CD14-positive monocyte (primary cell): ENCODE results near the gene MACO1. TPM values are rescaled to one million over a fixed set of nuclear protein-coding genes. Genes with fewer than 3 reads are reported as not detected.

ENCODE experiments used
- DNase-seq, 3 donors: peaks; one replicate each; pipeline ENCODE4 v3.0.0-alpha.2; 2011 to 2022
- H2AFZ ChIP-seq: 2 replicates; pipeline ENCODE4 v1.6.0; 2012; ENCODE audit warnings: mild to moderate bottlenecking, low read depth, low read length, inconsistent platforms; ENCODE audit not compliant: insufficient read depth, poor library complexity, severe bottlenecking
- H3K27ac ChIP-seq, 2 donors: 1 replicate in 1 of 2; 2 replicates in 1 of 2; pipeline ENCODE4 v1.5.1; 2012 to 2013; ENCODE audit warnings: low read length in 2 of 2, control low read depth in 1 of 2, inconsistent platforms in 1 of 2, low read depth in 1 of 2, mild to moderate bottlenecking in 1 of 2
- H3K27me3 ChIP-seq, 2 donors: one replicate each; pipeline versions ENCODE4 v1.6.0 to v1.6.1; 2011 to 2013; ENCODE audit warnings: low read length in 2 of 2; ENCODE audit not compliant: control insufficient read depth in 2 of 2, insufficient read depth in 2 of 2
- H3K36me3 ChIP-seq, 2 donors: replicated peaks in 1 of 2; 1 replicate in 1 of 2; 2 replicates in 1 of 2; pipeline versions ENCODE4 v1.5.1 to v1.6.1; 2012 to 2013; ENCODE audit warnings: low read length in 2 of 2, control low read depth in 1 of 2, inconsistent platforms in 1 of 2, mild to moderate bottlenecking in 1 of 2; ENCODE audit not compliant: insufficient read depth in 2 of 2, control insufficient read depth in 1 of 2
- H3K4me1 ChIP-seq, 2 donors: 1 replicate in 1 of 2; 2 replicates in 1 of 2; pipeline versions ENCODE4 v1.5.1 to v1.6.1; 2012 to 2013; ENCODE audit warnings: low read length in 2 of 2, control low read depth in 1 of 2, inconsistent platforms in 1 of 2, mild to moderate bottlenecking in 1 of 2, moderate library complexity in 1 of 2; ENCODE audit not compliant: insufficient read depth in 2 of 2, control insufficient read depth in 1 of 2
- H3K4me2 ChIP-seq: replicated peaks from 2 replicates; pipeline ENCODE3; 2012; ENCODE audit warnings: low read length, moderate library complexity, mild to moderate bottlenecking; ENCODE audit not compliant: poor library complexity, severe bottlenecking; ENCODE audit errors: extremely low read depth
- H3K4me3 ChIP-seq, 3 experiments: fragments of 200-600 bp in 1 of 3; sonication (generic) in 1 of 3; replicated peaks in 1 of 3; 1 replicate in 2 of 3; 2 replicates in 1 of 3; pipeline ENCODE4 v1.5.1; 2011 to 2013; ENCODE audit warnings: low read length in 3 of 3, mild to moderate bottlenecking in 3 of 3, control low read depth in 2 of 3, low read depth in 2 of 3, inconsistent platforms in 1 of 3, moderate library complexity in 1 of 3
- H3K79me2 ChIP-seq: 2 replicates; pipeline ENCODE4 v1.6.0; 2012; ENCODE audit warnings: mild to moderate bottlenecking, control low read depth, inconsistent platforms, low read length, moderate library complexity; ENCODE audit not compliant: insufficient read depth
- H3K9ac ChIP-seq: 2 replicates; pipeline ENCODE4 v1.6.0; 2017; ENCODE audit warnings: low read length, mild to moderate bottlenecking; ENCODE audit not compliant: insufficient read depth, poor library complexity, severe bottlenecking
- H3K9me3 ChIP-seq, 2 donors: replicated peaks in 1 of 2; 1 replicate in 1 of 2; 2 replicates in 1 of 2; pipeline versions ENCODE4 v1.5.1 to v1.6.1; 2012 to 2013; ENCODE audit warnings: low read length in 2 of 2, control low read depth in 1 of 2; ENCODE audit not compliant: control insufficient read depth in 1 of 2, insufficient read depth in 1 of 2
- H4K20me1 ChIP-seq: 2 replicates; pipeline ENCODE4 v1.6.0; 2012; ENCODE audit warnings: mild to moderate bottlenecking, low read length, control low read depth, moderate library complexity; ENCODE audit not compliant: insufficient read depth
- H3K27ac Mint-ChIP-seq, 7 donors: one replicate each; pipeline ENCODE4 v1.8.0; 2020; ENCODE audit warnings: mild to moderate bottlenecking in 7 of 7, mixed read lengths in 7 of 7, moderate library complexity in 6 of 7, inconsistent platforms in 2 of 7
- H3K27me3 Mint-ChIP-seq, 3 donors: one replicate each; pipeline ENCODE4 v1.8.0; 2021 to 2022; ENCODE audit warnings: low read depth in 3 of 3, mild to moderate bottlenecking in 3 of 3, mixed read lengths in 3 of 3, moderate library complexity in 3 of 3, inconsistent platforms in 1 of 3
- H3K36me3 Mint-ChIP-seq, 2 donors: one replicate each; pipeline ENCODE4 v1.8.0; 2020; ENCODE audit warnings: mixed read lengths in 2 of 2, inconsistent platforms in 1 of 2, mild to moderate bottlenecking in 1 of 2
- H3K4me1 Mint-ChIP-seq: one replicate; pipeline ENCODE4 v1.8.0; 2020; ENCODE audit warnings: mild to moderate bottlenecking, mixed read lengths
- H3K4me3 Mint-ChIP-seq, 2 donors: one replicate each; pipeline ENCODE4 v1.8.0; 2020; ENCODE audit warnings: mild to moderate bottlenecking in 2 of 2, mixed read lengths in 2 of 2, moderate library complexity in 1 of 2
- H3K9me3 Mint-ChIP-seq, 7 donors: one replicate each; pipeline ENCODE4 v1.8.0; 2020 to 2022; ENCODE audit warnings: mixed read lengths in 7 of 7, mild to moderate bottlenecking in 6 of 7, moderate library complexity in 6 of 7, inconsistent platforms in 2 of 7
- WGBS: methylation state at CpG from one replicate; pipeline ENCODE4 v1.1.5; 2013; ENCODE audit warnings: missing lambda C conversion rate; ENCODE audit not compliant: insufficient coverage; 5-methylcytosine and 5-hydroxymethylcytosine counted together
- intact Hi-C, 2 donors: fragments of 100-400 bp; cut with micrococcal nuclease; formaldehyde crosslinking; loops; one replicate each; pipeline versions ENCODE4 v1.15.0 to v1.15.1; 2023
- polyA plus RNA-seq, 3 donors: library from polyadenylated mRNA; depleted of rRNA in 1 of 3; unstranded in 2 of 3; stranded (reverse) in 1 of 3; fragments of 300-500 nt in 2 of 3; fragments of >200 nt in 1 of 3; fragmentation: Illumina TruSeq in 2 of 3; gene quantifications; 1 replicate in 2 of 3; 2 replicates in 1 of 3; pipeline ENCODE4 v1.2.3, GENCODE V29; 2012 to 2021
- TF ChIP-seq, protein P1 (sequence below): fragments of 200-600 bp; IDR thresholded peaks from one replicate; pipeline ENCODE4 v1.8.0; 2022; ENCODE audit warnings: antibody characterized with exemption, mild to moderate bottlenecking

The MACO1 gene
- polyA plus RNA-seq, 3 donors, result 2.6 to 4.1 (median 3.9) TPM

DNA sequence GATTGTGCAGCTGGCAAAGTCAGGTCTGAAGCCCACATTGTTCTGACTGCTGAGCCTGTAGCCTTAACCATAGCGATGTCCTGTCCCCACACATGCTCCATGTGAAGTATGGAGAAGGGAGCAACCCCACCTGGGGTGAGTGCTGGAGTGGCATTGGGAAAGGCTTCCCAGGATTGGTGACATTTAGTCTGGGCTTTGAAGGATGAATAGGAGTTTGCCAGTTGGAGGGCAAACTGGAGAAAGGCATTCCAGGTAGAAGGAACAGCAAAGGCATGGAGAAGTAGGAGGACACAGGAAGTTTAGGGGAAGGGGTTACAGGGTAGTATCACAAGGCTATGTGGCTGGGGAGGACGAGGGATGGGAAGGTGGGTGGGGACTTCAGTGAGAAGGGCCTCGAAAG is 105.4 kb downstream of the MACO1 start:
- Mint-ChIP-seq H3K27ac (peak overlapping the region in 1 of 7 donors; percentile 36), H3K4me3 (no peak overlapping the region), H3K4me1 (peaks cover 8% of the 10 kb centered on the region), H3K9me3 (peaks cover 0 to 1% (median 0%) of the 10 kb centered on the region in 7 donors), H3K36me3 (no peaks in the 10 kb centered on the region), H3K27me3 (peaks cover 2 to 6% (median 2%) of the 10 kb centered on the region in 3 donors)
- H3K9ac ChIP-seq, result no peak overlapping the region
- no peak overlapping the region for H2AFZ ChIP-seq
- H3K79me2 ChIP-seq, result no peaks in the 10 kb centered on the region
- no peak overlapping the region for H3K27ac ChIP-seq
- no peaks in the 10 kb centered on the region for H4K20me1 ChIP-seq
- no peaks in the 10 kb centered on the region for H3K36me3 ChIP-seq
- H3K27me3 ChIP-seq, result no peaks in the 10 kb centered on the region
- H3K9me3 ChIP-seq, result no peaks in the 10 kb centered on the region
- intact Hi-C loops, result no loop called here
- TF ChIP-seq, protein P1, sequence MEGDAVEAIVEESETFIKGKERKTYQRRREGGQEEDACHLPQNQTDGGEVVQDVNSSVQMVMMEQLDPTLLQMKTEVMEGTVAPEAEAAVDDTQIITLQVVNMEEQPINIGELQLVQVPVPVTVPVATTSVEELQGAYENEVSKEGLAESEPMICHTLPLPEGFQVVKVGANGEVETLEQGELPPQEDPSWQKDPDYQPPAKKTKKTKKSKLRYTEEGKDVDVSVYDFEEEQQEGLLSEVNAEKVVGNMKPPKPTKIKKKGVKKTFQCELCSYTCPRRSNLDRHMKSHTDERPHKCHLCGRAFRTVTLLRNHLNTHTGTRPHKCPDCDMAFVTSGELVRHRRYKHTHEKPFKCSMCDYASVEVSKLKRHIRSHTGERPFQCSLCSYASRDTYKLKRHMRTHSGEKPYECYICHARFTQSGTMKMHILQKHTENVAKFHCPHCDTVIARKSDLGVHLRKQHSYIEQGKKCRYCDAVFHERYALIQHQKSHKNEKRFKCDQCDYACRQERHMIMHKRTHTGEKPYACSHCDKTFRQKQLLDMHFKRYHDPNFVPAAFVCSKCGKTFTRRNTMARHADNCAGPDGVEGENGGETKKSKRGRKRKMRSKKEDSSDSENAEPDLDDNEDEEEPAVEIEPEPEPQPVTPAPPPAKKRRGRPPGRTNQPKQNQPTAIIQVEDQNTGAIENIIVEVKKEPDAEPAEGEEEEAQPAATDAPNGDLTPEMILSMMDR, result no peak
- 75% methylated on average over 1 of the region's 3 CpGs for WGBS
- no peak overlapping the region for H3K4me3 ChIP-seq
- no peak overlapping the region for H3K4me2 ChIP-seq
- DNase-seq, result no peak
- peaks cover 6 to 7% of the 10 kb centered on the region in 2 donors for H3K4me1 ChIP-seq

DNA sequence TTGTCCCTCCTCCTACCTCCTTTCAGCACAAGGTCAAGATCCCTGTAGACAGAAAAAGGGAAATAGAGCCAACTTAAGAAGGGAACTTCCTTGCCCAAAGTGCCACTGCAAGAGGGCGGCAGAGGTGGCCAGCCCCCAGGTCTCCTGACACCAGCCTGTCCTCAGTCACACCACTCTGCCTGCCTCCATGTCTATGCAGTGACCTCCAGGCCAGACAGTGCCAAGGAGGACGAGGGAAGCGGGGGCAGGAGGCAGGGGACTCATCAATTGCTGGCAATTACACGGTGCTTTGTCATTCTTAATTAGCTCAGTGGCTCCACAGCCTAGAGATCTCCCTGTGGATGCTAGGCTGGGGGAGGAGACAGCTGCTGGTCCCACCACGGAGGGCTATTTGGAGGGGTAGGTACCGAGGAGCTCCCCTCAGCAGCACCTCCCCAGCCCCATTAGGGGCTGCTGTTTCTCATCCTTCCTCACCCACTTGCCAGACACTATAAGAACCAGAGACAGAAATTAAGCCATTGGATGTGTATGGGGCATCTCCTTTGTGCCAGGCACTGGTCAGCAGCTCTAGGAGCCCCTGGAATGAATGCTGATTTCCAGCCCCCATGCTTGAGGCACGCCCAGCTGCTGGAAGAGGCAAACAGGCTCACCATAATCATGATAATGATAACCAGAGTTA is 106.6 kb downstream of the MACO1 start:
- H3K9me3 Mint-ChIP-seq, result peaks cover 0 to 1% (median 0%) of the 10 kb centered on the region in 7 donors

More for the DNA sequence above, 106.6 kb downstream of the MACO1 start:
- WGBS, result 86% methylated on average over 4 of the region's 7 CpGs
- H3K4me3 Mint-ChIP-seq, result no peak overlapping the region
- H3K79me2 ChIP-seq, result no peaks in the 10 kb centered on the region
- H2AFZ ChIP-seq, result peak overlapping the region; percentile 29
- no peaks in the 10 kb centered on the region for H4K20me1 ChIP-seq
- H3K27ac ChIP-seq, result no peak overlapping the region
- H3K9ac ChIP-seq, result no peak overlapping the region
- intact Hi-C loops, result no loop called here
- H3K9me3 ChIP-seq, result no peaks in the 10 kb centered on the region
- H3K27me3 Mint-ChIP-seq, result peaks cover 2 to 8% (median 2%) of the 10 kb centered on the region in 3 donors
- H3K27ac Mint-ChIP-seq, result peak overlapping the region in 3 of 7 donors; percentile 4 to 85 (median 16)
- H3K4me2 ChIP-seq, result no peak overlapping the region
- H3K4me1 Mint-ChIP-seq, result peaks cover 8% of the 10 kb centered on the region
- TF ChIP-seq, protein P1, result no peak
- no peak overlapping the region for H3K4me3 ChIP-seq
- no peaks in the 10 kb centered on the region for H3K36me3 ChIP-seq
- no peaks in the 10 kb centered on the region for H3K36me3 Mint-ChIP-seq
- DNase-seq, result peak; percentile 12 to 36 (median 12)
- H3K4me1 ChIP-seq, result peaks cover 6 to 7% of the 10 kb centered on the region in 2 donors
- H3K27me3 ChIP-seq, result no peaks in the 10 kb centered on the region
